GM04504 (cell line): ENCODE measurements around the gene RBM10.
A peak's percentile ranks its signal among the peaks of the same experiment; 100 is the strongest.

Source experiments
- DNase-seq: peaks from one replicate; pipeline ENCODE4 v3.0.0-alpha.2; 2012; ENCODE audit warnings: low read depth

Gene RBM10

DNA sequence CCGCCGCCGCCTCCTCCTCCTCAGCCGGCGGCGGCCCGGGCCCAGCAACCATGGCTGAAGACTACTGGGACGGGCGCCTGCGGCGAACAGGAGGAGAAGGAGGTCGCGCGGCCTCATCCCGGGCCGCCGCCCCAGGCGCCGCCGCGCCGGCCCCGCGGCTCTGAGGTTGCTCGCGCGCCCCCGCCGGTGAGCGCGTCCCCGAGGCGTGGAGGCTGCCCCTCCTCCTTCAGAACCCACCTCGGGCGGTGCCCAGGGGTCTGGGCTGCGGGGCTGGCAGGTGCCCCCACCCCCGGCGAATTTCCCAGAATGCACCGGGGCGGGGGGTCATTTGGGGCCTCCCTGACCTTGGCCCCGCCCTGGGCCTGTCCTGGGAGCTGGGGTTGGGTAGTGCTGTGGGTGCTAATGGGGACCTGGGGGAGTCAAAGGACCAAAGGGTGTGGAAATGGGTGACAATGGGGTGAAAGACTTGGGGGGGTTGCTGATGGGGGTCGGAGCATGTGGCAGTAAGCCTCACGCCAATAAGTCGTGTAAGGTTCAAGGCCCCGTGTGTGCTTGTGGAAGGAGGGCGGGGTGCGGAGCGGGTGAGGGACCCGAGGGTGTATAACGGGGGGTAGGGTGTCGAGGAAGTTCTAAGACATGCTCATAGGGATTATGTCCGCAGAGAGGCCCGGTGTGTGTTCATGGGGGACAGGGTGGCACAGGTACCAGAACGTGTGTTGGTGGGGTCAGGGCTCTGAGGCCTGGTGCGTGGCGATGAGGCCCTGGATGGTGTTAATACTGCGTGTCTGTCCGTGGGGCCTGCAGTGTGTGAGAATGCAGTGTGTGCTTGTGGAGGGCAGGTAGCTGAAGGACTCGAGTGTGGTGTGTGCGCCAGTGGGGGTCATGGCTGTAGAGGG is 74.1 kb downstream of the RBM10 start:
- no peak for DNase-seq

DNA sequence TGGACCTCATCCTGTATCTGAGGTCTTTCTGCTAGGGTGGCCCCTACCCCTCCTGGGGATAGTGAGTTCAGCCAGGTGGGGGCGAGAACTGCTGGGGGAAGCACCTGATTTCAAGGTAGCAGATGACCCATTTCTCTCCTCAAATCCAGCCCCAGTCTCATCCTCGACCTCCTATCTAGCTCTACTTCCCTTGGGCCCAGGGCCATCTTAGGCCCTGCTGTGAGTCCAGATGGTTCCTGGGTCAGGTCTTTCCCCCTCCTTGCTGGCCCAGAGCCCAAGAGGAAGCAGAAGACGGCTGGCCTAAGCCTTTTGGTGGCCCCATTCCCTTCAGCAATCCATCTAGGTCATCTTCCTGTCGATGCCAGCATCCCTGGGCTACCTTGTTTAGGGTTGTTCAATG is 76.7 kb downstream of the RBM10 start:
- DNase-seq, result no peak

DNA sequence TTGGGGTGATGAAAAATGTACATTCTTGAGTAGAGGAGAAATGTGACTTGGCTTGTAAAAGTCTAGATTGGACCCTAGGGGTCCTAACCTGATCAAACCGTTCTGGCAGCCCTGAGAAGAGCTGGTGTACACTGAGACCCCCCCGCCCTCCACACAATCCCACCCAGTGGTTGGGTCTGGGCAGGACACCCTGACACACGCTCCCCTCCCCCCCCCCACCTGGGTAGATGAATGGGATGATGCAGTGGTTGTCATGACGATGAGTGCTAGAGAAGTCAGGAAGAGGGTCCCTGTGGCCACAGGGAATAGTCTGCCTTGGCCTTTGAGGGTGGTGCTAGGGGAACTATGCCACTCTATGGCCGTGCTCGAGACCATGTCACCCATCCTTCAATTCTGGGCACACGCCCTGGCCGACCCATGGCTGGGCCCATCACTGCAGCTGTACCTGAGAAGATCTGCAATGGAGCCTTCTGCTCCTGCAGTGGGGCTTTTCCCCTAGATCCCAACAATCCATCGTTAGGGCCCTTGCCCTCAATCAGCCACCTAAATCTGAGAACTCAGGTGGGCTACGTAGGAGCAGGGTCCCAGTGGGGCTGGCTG is 77.8 kb downstream of the RBM10 start:
- no peak for DNase-seq

DNA sequence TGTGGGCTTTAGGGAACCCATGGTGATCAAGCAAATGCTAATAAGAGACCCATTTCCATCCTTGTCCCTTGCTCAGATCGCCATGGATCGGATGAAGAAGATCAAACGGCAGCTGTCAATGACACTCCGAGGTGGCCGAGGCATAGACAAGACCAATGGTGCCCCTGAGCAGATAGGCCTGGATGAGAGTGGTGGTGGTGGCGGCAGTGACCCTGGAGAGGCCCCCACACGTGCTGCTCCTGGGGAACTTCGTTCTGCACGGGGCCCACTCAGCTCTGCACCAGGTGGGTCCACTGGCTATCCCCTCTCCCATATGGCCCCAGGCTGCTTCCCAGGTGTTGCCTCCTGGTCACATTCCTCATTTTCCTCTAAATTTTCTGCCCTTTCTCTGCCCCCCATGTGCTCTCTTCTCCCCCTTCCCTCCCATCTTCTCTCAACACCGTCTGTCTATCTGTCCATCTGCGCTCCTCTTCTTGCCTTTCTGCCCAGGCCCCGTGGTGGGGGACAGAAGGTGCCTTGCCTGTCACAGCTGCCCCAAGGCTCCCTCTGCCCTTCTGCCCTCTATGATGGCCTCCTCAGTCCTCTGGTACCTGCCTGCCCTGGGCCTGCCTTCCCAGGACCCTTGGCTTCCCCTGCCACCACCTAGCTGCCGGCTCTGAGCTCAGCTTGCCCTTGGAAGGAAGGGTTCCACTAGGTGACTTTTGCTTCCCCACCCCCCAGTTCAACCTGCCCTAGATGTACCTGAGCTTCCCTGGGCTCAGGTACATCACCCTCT is 78.6 kb downstream of the RBM10 start:
- no peak for DNase-seq

DNA sequence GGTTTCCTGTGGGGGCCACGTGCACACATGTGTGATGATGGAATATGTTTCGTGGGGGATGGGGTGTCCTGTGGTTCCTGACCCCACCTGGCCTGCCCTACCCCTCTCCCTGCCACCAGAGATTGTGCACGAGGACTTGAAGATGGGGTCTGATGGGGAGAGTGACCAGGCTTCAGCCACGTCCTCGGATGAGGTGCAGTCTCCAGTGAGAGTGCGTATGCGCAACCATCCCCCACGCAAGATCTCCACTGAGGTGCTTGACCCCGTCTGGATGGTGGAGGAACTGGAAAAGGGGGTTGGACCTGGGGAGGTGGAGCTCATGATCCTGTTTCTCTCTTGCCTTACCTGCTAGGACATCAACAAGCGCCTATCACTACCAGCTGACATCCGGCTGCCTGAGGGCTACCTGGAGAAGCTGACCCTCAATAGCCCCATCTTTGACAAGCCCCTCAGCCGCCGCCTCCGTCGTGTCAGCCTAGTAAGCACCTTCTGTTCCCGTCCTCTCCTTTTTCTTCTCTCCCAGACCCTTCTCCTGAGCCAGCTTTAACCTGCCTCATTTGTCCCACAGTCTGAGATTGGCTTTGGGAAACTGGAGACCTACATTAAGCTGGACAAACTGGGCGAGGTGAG is 79.4 kb downstream of the RBM10 start:
- no peak for DNase-seq

DNA sequence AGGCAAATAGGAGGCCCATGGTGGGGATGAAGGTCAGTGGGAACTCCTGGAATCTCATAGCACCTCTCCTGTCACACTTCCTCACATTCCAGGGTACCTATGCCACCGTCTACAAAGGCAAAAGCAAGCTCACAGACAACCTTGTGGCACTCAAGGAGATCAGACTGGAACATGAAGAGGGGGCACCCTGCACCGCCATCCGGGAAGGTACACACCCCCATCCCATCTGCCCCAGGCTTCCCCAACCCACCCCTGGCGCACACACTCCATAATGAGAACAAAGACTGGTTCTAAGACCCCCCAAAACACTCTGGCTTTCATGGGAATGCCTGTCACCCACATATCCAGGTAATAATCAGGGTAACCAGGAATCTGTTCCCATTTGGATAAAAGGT is 79.9 kb downstream of the RBM10 start:
- no peak for DNase-seq

DNA sequence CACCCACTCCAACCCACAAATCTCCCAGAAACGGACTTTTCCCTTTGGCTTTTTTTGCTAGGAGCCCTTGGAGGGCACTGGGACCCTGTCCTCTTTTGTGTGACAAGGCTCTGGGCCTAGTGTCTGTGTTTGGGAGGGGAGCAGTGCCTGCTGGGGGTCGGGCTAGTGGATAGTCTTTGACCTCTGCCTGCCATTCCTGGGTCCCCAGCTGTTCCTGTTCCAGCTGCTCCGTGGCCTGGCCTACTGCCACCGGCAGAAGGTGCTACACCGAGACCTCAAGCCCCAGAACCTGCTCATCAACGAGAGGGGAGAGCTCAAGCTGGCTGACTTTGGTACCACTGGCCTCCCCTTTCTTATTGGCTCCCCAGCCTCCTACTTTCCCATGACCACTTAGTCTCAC is 81.0 kb downstream of the RBM10 start:
- DNase-seq, result no peak

DNA sequence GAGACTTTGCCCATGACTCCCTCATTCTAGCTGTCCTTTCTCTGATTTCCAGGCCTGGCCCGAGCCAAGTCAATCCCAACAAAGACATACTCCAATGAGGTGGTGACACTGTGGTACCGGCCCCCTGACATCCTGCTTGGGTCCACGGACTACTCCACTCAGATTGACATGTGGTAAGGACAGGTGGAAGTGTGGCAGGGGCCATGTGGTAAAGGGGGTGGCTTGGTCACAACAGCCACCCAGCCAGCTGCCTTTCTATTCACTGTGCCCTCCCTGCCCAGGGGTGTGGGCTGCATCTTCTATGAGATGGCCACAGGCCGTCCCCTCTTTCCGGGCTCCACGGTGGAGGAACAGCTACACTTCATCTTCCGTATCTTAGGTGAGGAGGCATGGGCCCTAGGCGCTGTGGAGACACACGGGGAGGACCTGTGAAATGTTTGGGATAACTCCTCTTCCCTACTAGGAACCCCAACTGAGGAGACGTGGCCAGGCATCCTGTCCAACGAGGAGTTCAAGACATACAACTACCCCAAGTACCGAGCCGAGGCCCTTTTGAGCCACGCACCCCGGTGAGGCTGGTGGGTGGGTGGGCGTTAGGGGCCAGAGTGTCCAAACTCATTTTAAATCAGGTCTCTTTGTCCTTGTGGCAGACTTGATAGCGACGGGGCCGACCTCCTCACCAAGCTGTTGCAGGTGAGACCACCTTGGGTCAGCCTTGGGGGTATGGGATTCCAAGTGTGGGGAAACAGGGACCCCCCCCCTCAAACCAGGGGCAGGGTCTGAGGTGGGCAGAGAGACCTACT is 81.7 kb downstream of the RBM10 start:
- DNase-seq, result no peak

DNA sequence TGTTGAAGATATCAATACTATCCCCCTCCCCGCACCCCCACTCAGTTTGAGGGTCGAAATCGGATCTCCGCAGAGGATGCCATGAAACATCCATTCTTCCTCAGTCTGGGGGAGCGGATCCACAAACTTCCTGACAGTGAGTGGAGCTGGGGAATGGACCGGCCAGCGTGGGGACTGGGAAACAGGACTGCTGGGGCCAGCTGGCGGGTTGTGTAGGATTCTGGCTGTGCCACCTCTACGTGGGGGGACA is 82.2 kb downstream of the RBM10 start:
- DNase-seq, result no peak

DNA sequence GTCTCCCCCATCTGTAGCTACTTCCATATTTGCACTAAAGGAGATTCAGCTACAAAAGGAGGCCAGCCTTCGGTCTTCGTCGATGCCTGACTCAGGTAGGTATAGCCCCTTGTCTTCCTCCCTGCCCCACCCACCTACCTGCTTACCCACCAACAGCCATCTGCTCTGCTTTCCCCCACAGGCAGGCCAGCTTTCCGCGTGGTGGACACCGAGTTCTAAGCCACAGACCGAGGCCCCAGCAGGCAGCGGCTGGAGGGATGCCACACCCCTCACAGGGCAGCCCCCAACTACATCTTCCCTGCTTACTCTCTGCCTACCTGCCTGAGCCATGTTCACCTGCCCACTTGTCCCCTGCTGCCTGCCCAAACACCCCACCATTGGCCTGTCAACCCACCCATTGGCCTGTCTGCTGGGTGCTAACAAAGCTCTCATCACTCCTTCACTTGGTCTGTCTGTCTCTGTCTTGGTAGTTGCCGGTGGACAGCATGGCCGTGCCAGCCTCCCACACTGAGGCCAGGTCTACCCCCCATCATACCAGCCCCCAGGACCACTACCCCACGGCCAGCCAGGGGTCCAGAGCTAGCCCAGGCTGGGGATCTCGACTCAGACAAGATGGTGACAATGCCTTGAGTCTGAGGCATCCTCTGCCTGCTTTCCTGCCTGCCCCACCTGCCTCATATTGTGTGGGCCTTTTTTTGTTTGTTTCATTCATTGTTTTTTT is 83.7 kb downstream of the RBM10 start:
- no peak for DNase-seq

DNA sequence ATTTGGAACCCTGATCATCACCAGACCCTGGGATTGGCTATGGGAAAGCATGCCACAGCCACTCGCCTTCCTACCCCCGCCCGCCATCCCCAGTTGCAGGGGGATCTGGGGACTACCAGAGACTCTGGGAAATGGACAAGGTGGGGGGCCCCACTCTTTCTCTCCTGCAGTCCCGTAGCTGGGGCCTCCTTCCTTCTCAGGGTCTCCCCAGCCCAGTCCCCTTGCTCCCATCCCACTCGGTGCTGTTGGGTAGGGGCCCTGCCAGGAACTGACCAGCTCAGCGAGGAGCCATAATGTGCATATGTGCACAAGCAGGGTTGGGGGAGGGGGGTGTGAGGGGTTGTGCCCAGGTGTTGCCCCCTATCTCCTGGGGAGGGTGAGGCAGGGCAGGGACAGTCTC is 84.4 kb downstream of the RBM10 start:
- DNase-seq, result no peak

DNA sequence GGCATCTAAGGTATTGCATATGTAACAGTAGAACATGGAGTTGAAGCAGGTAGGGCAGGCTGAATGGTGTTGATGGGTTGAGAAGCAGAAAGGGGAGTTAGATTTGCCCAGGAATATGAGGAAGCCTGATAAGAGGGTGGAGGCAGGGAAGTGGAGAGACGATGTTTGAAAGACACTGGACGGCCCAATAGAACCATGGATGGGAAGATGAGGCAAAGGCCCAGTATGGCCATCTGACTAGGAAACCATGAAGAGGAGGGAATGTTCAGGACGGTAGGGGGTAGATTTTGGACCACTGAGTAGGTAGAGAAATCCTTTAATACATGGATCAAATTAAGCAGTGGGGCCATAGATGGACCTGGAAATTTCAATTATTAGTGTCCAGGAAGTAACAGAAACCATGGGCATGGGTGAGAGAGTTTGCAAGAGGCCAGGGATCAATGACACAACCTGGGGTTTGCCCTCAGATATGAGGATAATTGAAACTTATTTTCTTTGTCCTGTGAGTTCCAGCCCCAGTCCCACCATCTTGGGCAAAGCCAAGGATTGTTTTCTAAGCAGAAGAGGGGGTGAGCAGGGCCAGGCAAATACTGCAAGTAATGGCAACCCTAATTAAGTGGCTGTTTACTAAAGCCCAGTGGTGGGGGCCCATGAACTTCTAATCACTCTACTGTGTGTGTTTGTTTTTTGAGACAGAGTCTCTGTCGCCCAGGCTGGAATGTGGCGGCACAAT is 85.3 kb downstream of the RBM10 start:
- DNase-seq, result no peak

DNA sequence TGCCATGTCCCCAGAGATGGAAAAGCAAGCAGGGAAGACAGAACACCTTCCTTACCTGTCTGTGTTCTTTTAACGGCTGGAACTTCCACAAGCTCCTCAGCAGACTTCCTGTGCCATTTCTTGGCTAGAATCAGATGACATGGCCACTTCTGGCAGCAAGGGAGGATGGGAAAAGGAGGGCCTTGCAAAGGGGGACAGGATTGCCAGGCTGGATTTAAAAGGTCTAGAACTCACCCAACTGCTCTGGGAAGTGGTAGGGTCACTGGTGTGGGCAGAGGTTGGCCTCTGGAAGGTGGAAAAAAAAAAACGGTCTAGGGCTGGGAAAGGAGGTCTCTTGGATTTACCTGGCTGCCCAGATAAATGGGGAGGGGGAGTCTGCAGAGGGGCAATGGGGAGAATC is 86.1 kb downstream of the RBM10 start:
- DNase-seq, result no peak

DNA sequence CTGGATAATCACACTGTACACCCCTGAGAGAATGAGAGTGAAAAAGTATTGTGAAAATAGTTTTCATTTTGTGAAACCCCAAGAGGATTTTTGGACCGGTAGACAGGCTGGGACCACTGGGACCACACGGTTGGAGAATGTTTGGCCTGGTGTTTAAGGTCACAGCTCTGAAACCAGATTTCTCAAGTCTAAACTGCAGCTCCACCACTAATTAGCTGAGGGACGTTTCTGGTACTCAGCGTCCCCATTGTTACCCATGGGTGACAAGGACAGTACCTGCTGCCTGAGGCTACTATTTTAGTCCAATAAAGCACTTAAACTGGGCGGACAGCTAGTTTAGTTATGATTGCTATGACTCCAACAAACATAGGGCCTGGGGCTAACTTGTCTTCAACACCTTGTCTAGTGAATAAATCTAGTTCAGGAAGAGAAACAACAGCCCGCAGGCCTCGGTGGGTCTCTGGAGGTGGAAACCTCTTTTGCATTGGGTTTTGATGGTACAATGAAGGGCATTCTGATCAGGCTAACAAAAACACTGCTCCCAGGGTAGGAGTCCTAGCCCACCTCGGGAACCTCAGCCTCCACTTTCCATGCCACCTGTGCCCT is 87.3 kb downstream of the RBM10 start:
- no peak for DNase-seq

DNA sequence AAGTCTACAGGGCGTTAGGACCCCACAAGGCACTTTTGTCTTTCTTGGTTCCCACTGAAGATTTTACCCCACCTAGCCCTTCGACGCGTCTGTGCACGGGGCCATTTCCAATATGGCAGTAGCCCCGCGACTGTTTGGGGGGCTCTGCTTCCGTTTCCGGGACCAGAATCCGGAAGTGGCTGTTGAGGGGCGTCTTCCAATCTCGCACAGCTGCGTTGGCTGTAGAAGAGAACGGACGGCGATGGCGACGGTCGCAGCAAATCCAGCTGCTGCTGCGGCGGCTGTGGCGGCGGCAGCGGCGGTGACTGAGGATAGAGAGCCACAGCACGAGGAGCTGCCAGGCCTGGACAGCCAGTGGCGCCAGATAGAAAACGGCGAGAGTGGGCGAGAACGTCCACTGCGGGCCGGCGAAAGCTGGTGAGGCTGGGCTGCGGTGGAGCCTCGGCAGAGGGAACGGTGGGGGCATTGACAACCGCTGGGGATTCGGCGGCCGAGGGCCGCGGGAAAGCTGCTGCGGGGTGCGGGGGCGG is 87.8 kb downstream of the RBM10 start, which contains the start of gene USP11:
TSS of gene USP11 (plus strand) at position 207 of the 530 bp plus-strand sequence. CDS start at position 242, 35 bp downstream.
- no peak for DNase-seq

DNA sequence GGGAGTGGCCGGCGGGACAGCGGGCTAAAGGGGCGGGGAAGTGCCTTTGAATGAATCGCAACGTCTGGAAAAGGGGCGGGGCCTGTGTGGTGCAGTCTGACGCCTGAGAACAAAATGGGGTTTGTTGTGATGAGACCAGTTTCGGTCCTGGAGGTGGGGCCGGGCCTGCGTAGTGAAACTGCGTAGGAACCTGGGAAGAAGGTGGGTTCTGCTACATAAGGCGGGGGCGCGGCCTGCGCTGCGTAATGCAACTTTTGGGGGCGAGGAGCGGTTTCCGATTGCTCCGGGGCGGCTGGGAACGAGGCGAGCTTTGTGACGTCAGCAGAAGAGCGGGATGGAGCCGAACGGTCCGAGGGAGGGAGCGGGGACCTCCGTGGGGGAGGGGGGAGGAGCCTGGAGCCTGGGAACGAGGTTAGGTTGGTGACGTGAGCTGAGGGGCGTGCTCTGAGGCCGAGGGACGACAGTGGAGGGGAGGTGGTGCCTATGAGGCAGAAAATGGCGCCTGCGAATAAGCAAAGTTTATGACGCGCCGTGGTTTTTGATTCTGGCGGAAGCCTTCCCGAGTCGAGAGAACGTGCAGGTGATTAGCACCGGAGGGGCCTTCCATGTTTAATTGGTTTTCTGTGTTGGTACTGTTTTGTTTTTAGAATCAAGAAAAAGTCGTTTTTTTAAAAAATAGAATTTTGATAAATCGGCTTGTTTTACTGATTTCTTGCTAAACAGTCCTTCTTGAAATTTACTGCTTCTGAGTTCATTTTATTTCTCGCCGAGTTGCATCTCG is 88.5 kb downstream of the RBM10 start:
- DNase-seq, result peak; percentile 93

DNA sequence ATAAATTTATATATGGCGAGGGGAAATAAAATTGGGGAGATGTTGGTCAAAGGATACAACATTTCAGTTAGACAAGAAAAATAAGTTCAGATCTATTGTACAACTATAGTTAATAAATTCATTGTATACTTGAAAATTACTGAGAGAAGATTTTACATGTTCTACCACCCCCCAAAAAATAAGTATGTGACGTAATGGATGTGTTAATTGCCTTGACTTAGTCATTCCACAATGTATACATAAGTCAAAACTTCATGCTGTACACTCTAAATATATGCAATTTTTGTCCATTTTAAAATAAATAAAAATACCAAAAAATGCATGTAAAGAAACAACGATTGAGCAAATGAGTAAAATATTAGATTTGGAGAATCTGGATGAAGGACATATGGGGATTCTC is 89.6 kb downstream of the RBM10 start:
- DNase-seq, result no peak

DNA sequence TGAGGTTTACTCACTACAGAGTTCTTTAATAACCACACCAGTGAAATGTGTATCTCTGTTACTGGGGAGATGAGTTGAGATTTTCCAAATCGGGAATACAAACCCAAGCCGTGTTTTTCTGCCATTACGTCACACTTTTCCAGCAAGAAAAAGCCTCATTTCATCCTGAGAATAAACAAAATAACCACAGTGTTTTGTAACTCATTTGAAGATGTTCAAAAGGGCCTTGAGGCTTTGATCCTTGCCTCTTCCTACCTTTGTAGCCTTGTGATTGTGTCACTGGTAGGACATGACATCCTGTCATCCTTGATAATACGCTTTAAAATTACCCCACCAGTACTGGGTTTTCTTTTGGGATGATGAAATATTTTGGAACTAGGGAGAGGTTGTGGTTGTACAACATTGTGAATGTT is 90.7 kb downstream of the RBM10 start:
- no peak for DNase-seq
